AG09309 (cell line): ENCODE data around the gene LHX1.

Experiments used
- DNase-seq: peaks from one replicate; pipeline ENCODE4 v3.0.0-alpha.2; 2010; ENCODE audit warnings: low read depth
- H3K4me3 ChIP-seq: 2 replicates; pipeline ENCODE4 v1.5.1; 2011; ENCODE audit warnings: mild to moderate bottlenecking, low read depth, low read length, moderate library complexity; ENCODE audit not compliant: control insufficient read depth
- TF ChIP-seq, protein P1 (sequence below): IDR thresholded peaks from 2 replicates; pipeline ENCODE4 v1.5.1; 2011; ENCODE audit warnings: mild to moderate bottlenecking, low read depth, low read length, inconsistent platforms; ENCODE audit not compliant: insufficient read depth, control insufficient read depth; ENCODE audit errors: missing control alignments

LHX1 gene

GRCh38 chr17:36980280-36980761, 43.0 kb downstream of the LHX1 start:
- DNase-seq: no peak
- no peak overlapping the region for H3K4me3 ChIP-seq
- TF ChIP-seq, protein P1, sequence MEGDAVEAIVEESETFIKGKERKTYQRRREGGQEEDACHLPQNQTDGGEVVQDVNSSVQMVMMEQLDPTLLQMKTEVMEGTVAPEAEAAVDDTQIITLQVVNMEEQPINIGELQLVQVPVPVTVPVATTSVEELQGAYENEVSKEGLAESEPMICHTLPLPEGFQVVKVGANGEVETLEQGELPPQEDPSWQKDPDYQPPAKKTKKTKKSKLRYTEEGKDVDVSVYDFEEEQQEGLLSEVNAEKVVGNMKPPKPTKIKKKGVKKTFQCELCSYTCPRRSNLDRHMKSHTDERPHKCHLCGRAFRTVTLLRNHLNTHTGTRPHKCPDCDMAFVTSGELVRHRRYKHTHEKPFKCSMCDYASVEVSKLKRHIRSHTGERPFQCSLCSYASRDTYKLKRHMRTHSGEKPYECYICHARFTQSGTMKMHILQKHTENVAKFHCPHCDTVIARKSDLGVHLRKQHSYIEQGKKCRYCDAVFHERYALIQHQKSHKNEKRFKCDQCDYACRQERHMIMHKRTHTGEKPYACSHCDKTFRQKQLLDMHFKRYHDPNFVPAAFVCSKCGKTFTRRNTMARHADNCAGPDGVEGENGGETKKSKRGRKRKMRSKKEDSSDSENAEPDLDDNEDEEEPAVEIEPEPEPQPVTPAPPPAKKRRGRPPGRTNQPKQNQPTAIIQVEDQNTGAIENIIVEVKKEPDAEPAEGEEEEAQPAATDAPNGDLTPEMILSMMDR: no peak

DNA sequence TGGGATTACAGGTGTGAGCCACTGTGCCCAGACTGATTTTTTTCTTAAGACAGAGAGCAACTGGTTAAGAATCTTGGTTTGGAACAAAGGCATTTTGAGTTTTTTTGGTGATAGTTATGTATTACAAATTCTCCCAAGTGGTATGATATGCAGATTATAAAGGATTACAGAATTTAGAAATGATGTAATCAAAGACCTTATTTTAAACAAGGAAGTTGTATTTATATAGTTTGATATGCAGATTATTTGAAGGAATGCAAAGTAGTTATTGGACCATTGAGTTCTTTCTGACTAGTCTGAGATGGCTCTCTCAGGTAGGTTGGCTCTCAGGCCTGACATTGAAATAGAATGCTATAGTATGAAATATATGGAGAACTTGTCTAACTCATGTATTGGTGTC, 46.3 kb downstream of the LHX1 start:
- H3K4me3 ChIP-seq: no peak overlapping the region
- DNase-seq: no peak
- TF ChIP-seq, protein P1: no peak

DNA sequence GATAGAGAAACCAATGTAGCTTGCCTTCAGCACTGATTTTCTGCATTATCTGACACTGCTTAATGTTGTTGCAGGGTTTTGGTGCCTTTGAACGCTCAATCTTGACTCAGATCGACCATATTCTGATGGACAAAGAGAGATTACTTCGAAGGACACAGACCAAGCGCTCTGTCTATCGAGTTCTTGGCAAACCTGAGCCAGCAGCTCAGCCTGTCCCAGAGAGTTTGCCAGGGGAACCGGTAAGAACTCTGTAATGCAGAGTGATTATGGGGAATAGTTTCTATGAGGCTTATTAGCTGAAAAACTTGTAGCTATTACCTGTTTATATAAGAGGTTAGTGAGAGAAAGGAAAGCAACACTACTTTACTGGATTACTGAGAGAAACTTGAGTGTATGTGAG, 51.9 kb downstream of the LHX1 start:
- no peak overlapping the region for H3K4me3 ChIP-seq
- TF ChIP-seq, protein P1: no peak
- DNase-seq: no peak

DNA sequence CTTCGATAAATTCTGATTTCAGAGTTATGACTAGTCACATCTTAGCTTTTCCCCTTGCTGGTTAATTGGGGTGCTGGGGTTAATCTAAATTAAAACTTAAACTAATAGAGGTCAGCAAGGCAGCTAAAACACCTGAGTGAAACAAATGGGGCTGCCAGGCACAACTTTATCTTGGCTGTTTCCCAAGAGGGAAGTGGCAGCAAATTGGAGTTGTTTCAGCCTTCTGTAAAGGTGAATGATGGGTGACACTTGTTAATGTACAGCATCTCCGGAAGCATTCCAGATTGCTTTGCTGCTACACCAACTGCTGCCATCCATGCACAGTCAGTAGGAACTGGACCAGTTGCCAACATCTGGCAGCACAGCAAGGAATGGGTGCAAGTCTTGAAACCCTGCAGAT, 55.4 kb downstream of the LHX1 start:
- TF ChIP-seq, protein P1: no peak
- no peak for DNase-seq

DNA sequence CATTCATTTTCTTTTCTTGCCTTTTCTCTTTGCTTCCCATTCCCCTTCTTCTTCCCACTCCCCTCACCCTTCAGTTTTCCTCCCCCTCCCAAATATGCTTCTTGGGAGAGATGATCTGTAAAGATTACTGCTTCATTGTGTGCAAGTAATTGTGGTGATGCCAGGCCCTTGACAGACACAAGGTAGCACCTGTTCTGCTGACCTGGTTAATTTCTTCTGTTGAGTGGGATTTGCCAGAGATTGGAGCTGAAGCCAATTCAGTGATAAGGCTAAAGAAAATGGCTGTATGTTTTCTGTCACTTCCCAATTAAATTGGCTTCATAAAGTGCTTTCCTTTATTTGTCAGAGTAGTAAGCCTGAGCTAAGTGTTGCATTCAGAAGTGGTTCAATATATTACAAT, 56.0 kb downstream of the LHX1 start:
- H3K4me3 ChIP-seq: no peak overlapping the region
- TF ChIP-seq, protein P1: no peak
- no peak for DNase-seq

More for the DNA sequence above, 55.4 kb downstream of the LHX1 start:
- no peak overlapping the region for H3K4me3 ChIP-seq
